ENCODE data around the gene ZC3HAV1L.

Gene ZC3HAV1L

GRCh38 chr7:139035586-139036353, at the start of gene ZC3HAV1L:
ZC3HAV1L (minus strand) TSS chr7:139036042; CDS start chr7:139036017, 25 bp downstream.
- in situ Hi-C loops (cut with MboI; ENCODE audit: low sequenced_read_pairs, unreplicated experiment) = no loop called here
- no peak for TF ChIP-seq CTCF (IDR thresholded peaks at IDR 0.05; ENCODE audit: borderline replicate concordance, control extremely low read depth, extremely low read depth, insufficient read depth, missing control alignments)
- DNase-seq (ENCODE audit: low spot score) = peak; percentile 91

- in situ Hi-C loops (cut with MboI; ENCODE audit: low sequenced_read_pairs, unreplicated experiment) = no loop called here
- TF ChIP-seq CTCF (IDR thresholded peaks at IDR 0.05; ENCODE audit: borderline replicate concordance, control extremely low read depth, extremely low read depth, insufficient read depth, missing control alignments) = no peak
- DNase-seq (ENCODE audit: low spot score) = no peak
Observed at GRCh38 chr7:139084709-139085108, 48.9 kb upstream of the ZC3HAV1L start.

- TF ChIP-seq CTCF (IDR thresholded peaks at IDR 0.05; ENCODE audit: borderline replicate concordance, control extremely low read depth, extremely low read depth, insufficient read depth, missing control alignments) = no peak
- no peak for DNase-seq (ENCODE audit: low spot score)
- in situ Hi-C loops (cut with MboI; ENCODE audit: low sequenced_read_pairs, unreplicated experiment) = no loop called here
Observed at GRCh38 chr7:139081584-139081983, 45.7 kb upstream of the ZC3HAV1L start.

- no peak for DNase-seq (ENCODE audit: low spot score)
- TF ChIP-seq CTCF (IDR thresholded peaks at IDR 0.05; ENCODE audit: borderline replicate concordance, control extremely low read depth, extremely low read depth, insufficient read depth, missing control alignments) = no peak
- in situ Hi-C loops (cut with MboI; ENCODE audit: low sequenced_read_pairs, unreplicated experiment) = no loop called here
Observed at GRCh38 chr7:139080905-139081304, 45.1 kb upstream of the ZC3HAV1L start.

GRCh38 chr7:139079861-139080260, 44.0 kb upstream of the ZC3HAV1L start:
- no peak for TF ChIP-seq CTCF (IDR thresholded peaks at IDR 0.05; ENCODE audit: borderline replicate concordance, control extremely low read depth, extremely low read depth, insufficient read depth, missing control alignments)
- in situ Hi-C loops (cut with MboI; ENCODE audit: low sequenced_read_pairs, unreplicated experiment) = no loop called here
- no peak for DNase-seq (ENCODE audit: low spot score)

- no peak for TF ChIP-seq CTCF (IDR thresholded peaks at IDR 0.05; ENCODE audit: borderline replicate concordance, control extremely low read depth, extremely low read depth, insufficient read depth, missing control alignments)
- DNase-seq (ENCODE audit: low spot score) = no peak
- in situ Hi-C loops (cut with MboI; ENCODE audit: low sequenced_read_pairs, unreplicated experiment) = no loop called here
Observed at GRCh38 chr7:139078911-139079310, 43.1 kb upstream of the ZC3HAV1L start.

All from GM13976 (cell line).